Osteoblast (primary cell): ENCODE results near the gene PLAU. TPM values are rescaled to one million over a fixed set of nuclear protein-coding genes. Genes with fewer than 3 reads are reported as not detected.

Experiments used
- DNase-seq: peaks from one replicate; pipeline ENCODE4 v3.0.0; 2011; ENCODE audit warnings: low spot score, mixed read lengths; ENCODE audit not compliant: insufficient read length; ENCODE audit errors: missing footprints
- H2AFZ ChIP-seq: 2 replicates; pipeline ENCODE4 v1.6.0; 2011; ENCODE audit warnings: mild to moderate bottlenecking, low read length
- H3K27ac ChIP-seq: 2 replicates; pipeline ENCODE4 v1.5.1; 2011; ENCODE audit warnings: mild to moderate bottlenecking, low read depth, low read length, moderate library complexity
- H3K27me3 ChIP-seq: 2 replicates; pipeline ENCODE4 v1.6.0; 2012; ENCODE audit warnings: mild to moderate bottlenecking, control low read depth, inconsistent platforms, low read length, moderate library complexity; ENCODE audit not compliant: insufficient read depth
- H3K36me3 ChIP-seq: 2 replicates; pipeline ENCODE4 v1.5.1; 2011; ENCODE audit warnings: mild to moderate bottlenecking, low read length, control low read depth, moderate library complexity; ENCODE audit not compliant: insufficient read depth
- H3K4me1 ChIP-seq: 2 replicates; pipeline ENCODE4 v1.5.1; 2011; ENCODE audit warnings: mild to moderate bottlenecking, low read length, control low read depth, moderate library complexity; ENCODE audit not compliant: insufficient read depth
- H3K4me2 ChIP-seq: 2 replicates; pipeline ENCODE4 v1.6.0; 2011; ENCODE audit warnings: mild to moderate bottlenecking, low read length; ENCODE audit not compliant: insufficient read depth
- H3K4me3 ChIP-seq: fragments of 200-600 bp; sonication (generic); 3 replicates; pipeline ENCODE4 v1.5.1; 2012; ENCODE audit warnings: mild to moderate bottlenecking, low read length, inconsistent platforms; ENCODE audit not compliant: insufficient read depth
- H3K79me2 ChIP-seq: 2 replicates; pipeline ENCODE4 v1.6.0; 2012; ENCODE audit warnings: mild to moderate bottlenecking, low read length, control low read depth, inconsistent platforms; ENCODE audit not compliant: insufficient read depth
- H3K9me3 ChIP-seq: 2 replicates; pipeline ENCODE4 v1.5.1; 2011; ENCODE audit warnings: low read depth, low read length, control low read depth
- H4K20me1 ChIP-seq: 2 replicates; pipeline ENCODE4 v1.6.0; 2012; ENCODE audit warnings: mild to moderate bottlenecking, low read length, control low read depth; ENCODE audit not compliant: insufficient read depth
- total RNA-seq: library from RNA; depleted of rRNA; stranded (reverse); fragments of >200 nt; gene quantifications from 2 replicates; pipeline ENCODE4 v1.2.3, GENCODE V29; 2012
- TF ChIP-seq, protein P1 (sequence below): IDR thresholded peaks from 2 replicates; pipeline ENCODE4 v1.5.1; 2011; ENCODE audit warnings: mild to moderate bottlenecking, low read depth, low read length, moderate library complexity; ENCODE audit errors: extremely low read depth

PLAU gene
- total RNA-seq, 1 donor, result 27.9 TPM

DNA sequence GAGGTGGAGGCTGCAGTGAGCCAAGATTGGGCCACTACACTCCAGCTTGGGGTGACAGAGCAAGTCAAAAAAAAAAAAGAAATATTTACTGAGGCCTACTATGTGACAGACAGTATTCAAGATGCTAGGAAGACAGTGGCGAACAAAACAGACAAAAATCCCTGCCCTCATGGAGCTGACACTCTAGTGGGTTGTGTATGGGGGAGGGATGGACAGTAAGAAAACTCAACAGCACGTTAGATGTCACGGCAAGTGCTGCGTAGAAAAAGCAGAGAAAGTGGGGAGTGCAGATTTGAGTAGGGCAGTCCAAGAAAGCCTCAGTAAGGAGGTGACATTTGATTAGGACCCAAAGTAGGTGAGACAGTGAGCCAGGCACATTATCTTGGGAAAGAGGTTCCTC lies 46.7 kb upstream of the PLAU start:
- H3K4me3 ChIP-seq, result no peak overlapping the region
- H3K4me1 ChIP-seq, result peaks cover 8% of the 10 kb centered on the region
- no peaks in the 10 kb centered on the region for H3K9me3 ChIP-seq
- DNase-seq, result peak; percentile 53
- H3K27me3 ChIP-seq, result no peaks in the 10 kb centered on the region
- H2AFZ ChIP-seq, result no peak overlapping the region
- no peak overlapping the region for H3K27ac ChIP-seq
- H3K79me2 ChIP-seq, result peaks cover 13% of the 10 kb centered on the region
- H4K20me1 ChIP-seq, result peaks cover 29% of the 10 kb centered on the region
- no peak overlapping the region for H3K4me2 ChIP-seq
- peaks cover 25% of the 10 kb centered on the region for H3K36me3 ChIP-seq
- TF ChIP-seq, protein P1, sequence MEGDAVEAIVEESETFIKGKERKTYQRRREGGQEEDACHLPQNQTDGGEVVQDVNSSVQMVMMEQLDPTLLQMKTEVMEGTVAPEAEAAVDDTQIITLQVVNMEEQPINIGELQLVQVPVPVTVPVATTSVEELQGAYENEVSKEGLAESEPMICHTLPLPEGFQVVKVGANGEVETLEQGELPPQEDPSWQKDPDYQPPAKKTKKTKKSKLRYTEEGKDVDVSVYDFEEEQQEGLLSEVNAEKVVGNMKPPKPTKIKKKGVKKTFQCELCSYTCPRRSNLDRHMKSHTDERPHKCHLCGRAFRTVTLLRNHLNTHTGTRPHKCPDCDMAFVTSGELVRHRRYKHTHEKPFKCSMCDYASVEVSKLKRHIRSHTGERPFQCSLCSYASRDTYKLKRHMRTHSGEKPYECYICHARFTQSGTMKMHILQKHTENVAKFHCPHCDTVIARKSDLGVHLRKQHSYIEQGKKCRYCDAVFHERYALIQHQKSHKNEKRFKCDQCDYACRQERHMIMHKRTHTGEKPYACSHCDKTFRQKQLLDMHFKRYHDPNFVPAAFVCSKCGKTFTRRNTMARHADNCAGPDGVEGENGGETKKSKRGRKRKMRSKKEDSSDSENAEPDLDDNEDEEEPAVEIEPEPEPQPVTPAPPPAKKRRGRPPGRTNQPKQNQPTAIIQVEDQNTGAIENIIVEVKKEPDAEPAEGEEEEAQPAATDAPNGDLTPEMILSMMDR, result no peak

DNA sequence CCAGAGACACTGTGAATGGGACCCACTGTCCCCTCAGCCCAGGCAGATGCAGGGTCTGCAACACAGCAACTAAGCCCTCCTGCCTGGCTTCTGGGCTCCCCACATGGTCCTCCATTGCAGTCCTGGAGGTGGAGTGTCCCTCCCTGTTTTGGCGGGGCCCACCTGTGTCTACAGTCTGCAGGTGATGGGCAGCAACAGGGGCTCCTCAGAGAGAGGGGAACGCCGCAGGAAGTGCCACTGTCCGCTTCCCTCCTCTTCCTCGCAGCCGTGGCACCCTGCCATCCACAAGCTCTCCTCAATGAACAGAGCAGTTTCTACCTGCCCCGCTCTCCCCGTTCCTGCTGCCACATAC lies 45.8 kb upstream of the PLAU start:
- TF ChIP-seq, protein P1, result no peak

DNA sequence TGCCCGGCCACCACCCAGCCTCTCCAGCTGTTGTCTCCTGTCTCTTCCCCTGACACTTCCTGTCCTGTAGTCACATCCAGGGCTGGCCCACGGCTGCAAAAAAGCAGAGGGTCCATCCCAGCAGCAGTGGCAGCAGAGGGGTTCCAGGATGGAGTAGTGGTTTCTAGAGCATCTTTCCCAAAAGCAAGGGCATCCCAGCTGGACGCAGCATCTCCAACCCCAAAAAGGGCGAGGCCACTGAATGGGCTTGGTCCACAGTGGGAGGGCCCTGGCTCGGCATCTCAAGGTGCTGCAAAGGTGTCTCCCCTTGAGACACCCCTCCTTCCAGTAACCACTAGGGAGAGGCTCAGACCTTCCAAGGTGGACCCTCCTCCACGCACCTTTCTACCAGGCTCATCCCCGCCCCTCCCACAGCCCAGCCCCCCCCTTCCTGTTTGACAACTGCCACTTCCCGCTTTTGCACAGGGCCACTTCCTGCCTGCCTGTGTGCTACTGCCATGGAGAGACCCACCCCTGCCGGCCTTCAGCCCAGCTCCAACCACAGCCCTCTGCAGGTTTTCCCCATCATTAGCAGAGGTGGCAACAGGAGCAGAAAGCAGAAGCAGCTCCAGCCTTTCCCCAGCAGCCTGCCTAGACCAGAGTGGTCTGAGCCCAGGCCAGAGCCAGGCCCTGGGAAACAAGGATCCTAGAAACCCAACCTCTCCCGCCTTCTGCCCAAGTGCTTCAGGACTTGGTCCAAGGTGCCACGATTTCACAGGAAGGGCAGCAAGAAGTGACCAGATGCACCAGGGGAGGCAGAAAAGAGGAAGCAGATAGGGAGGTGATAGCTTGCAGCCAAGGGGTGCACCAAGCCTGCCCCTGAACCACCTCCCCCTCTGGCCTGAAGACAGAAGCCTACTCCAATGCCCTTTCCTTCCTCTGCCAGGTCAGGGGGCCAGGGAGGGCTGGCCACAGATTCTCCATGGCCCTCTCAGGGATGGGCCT lies 45.2 kb upstream of the PLAU start:
- H2AFZ ChIP-seq, result no peak overlapping the region
- peaks cover 32% of the 10 kb centered on the region for H4K20me1 ChIP-seq
- no peaks in the 10 kb centered on the region for H3K27me3 ChIP-seq
- H3K4me1 ChIP-seq, result no peaks in the 10 kb centered on the region
- H3K4me3 ChIP-seq, result no peak overlapping the region
- H3K36me3 ChIP-seq, result peaks cover 20% of the 10 kb centered on the region
- no peak overlapping the region for H3K4me2 ChIP-seq
- peaks cover 19% of the 10 kb centered on the region for H3K79me2 ChIP-seq
- TF ChIP-seq, protein P1, result no peak
- no peak overlapping the region for H3K27ac ChIP-seq
- no peaks in the 10 kb centered on the region for H3K9me3 ChIP-seq
- peak; percentile 18 for DNase-seq

More for the DNA sequence above, 45.8 kb upstream of the PLAU start:
- DNase-seq, result peak; percentile 52
- H3K9me3 ChIP-seq, result no peaks in the 10 kb centered on the region
- peaks cover 20% of the 10 kb centered on the region for H3K36me3 ChIP-seq
- H3K27ac ChIP-seq, result no peak overlapping the region
- H4K20me1 ChIP-seq, result peaks cover 26% of the 10 kb centered on the region
- H3K4me1 ChIP-seq, result peaks cover 2% of the 10 kb centered on the region
- H2AFZ ChIP-seq, result no peak overlapping the region
- H3K4me3 ChIP-seq, result no peak overlapping the region
- H3K4me2 ChIP-seq, result no peak overlapping the region
- H3K27me3 ChIP-seq, result no peaks in the 10 kb centered on the region
- peaks cover 14% of the 10 kb centered on the region for H3K79me2 ChIP-seq

- Histone ChIP-seq H3K27me3 (no peaks in the 10 kb centered on the region), H3K4me2 (no peak overlapping the region), H3K36me3 (peaks cover 25% of the 10 kb centered on the region), H3K27ac (no peak overlapping the region), H3K4me1 (no peaks in the 10 kb centered on the region), H3K79me2 (peaks cover 27% of the 10 kb centered on the region), H2AFZ (no peak overlapping the region), H3K9me3 (no peaks in the 10 kb centered on the region), H4K20me1 (peaks cover 38% of the 10 kb centered on the region), H3K4me3 (no peak overlapping the region)
- TF ChIP-seq, protein P1, result no peak
- DNase-seq, result peak; percentile 15
Measured at GRCh38 chr10:73866621-73867020, 44.3 kb upstream of the PLAU start.
